ENCODE data around the gene ANKRD36B.
"Not testable (repeated sequence)": the region's sequence is repeated elsewhere in the genome, so short reads cannot be mapped to it uniquely, and the experiment has no call there.

Gene ANKRD36B

DNA sequence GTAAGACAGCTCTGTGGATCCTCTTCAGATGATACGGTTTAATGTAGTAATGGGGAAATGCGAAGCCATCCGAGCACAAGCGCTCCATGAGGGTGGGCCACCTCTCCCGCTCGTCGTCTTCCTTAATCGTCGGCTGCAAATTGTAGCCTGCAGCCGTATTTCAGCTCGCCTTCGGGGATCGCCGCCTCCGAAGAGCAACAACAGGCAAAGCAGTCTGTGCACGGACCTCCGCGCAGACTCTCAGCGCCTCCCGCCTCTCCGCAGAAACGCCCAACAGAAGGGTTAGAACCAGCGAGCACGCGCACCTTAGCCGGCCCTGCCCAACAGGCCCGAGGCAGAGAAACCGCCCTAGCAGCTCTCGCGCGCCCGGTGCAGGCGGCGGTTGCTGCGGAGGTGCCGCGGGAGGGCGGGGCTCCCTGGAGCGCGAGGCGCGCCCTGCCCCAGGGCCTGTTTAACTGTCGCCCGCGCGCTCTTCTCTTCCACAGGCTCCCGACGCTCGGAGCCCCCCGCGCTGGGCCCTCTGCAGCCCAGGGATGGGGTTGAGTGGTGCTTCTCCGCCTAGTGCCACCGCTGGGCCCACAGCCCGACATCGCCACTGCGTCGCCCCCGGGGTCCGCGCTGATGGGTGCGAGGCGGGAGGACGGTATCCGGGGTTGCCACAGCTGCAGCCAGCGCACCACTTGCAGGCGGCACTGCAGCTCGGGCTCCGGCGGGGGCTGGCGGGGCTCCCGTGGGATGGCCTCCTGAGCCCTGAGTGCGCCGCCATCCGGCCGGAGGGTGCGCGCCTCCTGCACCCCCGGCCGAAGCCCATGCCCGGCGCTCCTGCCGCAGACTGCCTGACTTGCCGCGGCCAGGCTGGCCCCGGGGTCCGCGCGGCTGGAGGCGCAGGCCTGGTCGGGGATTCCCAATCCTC is at the start of gene ANKRD36B:
Gene ANKRD36B (minus strand): TSS at position 280 of the 913 bp plus-strand sequence. CDS start 192 bp downstream, at position 88.
- peak; percentile 80 for DNase-seq (ENCODE audit: low read depth)
- peak within 1 kb of the TSS; percentile 46 for H3K4me3 ChIP-seq (ENCODE audit: low read length)

DNA sequence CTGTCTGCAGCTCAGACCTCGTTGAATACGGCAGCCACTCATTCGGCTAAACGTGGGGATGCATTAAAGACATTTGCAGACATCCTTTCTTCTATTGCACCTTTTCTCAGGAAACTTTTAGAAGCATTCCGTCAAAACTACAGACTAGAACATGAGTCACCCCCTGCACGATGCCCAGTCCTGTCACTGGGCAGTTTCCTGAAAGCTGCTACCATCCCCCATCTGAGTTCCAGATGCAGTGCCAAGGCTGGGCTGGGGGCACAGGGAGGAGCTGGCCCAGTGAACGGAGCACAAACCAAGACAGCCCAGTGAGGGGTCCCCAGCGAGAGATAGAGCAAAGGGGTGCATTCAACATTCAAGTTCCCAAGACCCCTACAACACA is 36.4 kb upstream of the ANKRD36B start:
- peak; percentile 10 for DNase-seq (ENCODE audit: low read depth)
- H3K4me3 ChIP-seq (ENCODE audit: low read length), result not testable (repeated sequence)

DNA sequence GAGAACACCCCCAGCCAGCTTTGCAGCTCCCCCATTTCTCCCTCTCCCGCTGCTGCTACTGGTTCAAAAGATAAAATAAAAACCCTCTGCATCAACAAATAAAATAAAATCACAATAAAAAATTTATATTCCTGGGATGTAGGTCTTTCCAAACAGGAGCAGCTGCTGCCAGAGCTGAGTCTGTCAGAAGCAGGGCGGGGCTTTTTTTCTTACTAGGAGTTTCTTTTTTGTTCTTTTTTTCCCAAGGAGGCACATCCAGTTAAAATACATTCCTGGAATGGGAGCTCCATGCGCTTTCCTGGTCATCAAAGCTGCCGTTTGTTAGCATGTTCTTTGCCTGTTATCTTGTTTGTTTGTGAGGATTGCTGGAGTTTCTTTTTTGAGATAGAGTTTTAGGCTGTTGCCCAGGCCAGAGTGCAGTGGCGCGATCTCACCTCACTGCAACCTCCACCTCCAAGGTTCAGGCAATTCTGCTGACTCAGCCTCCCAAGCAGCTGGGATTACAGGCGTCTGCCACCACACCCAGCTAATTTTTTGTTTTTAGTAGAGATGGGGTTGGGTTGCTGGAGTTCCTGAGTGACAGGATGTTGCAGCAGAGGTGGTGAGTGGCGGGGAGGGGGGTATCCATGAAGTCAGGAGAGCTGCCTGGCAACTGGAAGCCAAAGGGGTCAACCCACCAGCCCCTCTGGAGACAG is 35.8 kb upstream of the ANKRD36B start:
- DNase-seq (ENCODE audit: low read depth); H3K4me3 ChIP-seq (ENCODE audit: low read length): not testable (repeated sequence)

DNA sequence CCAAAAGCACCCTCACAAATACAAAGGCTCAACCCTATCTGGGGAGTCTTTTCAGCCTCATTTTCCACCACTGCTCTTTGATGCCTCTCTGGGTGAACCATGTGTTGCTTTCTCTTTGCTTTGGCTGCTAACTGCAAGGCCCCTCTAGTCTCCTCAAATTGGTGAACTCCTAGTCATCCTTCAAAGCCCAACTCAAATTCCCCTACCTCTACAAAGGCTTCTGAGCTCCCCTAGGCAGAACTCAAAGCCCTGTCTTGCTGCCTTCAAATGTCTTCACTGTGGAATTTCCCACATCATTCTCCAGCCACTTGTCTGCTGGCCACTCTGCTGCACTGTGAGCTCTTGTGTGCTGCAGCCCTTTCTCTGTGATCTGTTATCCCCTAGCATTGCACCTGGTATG is 33.3 kb upstream of the ANKRD36B start:
- not testable (repeated sequence) for DNase-seq (ENCODE audit: low read depth); H3K4me3 ChIP-seq (ENCODE audit: low read length)

DNA sequence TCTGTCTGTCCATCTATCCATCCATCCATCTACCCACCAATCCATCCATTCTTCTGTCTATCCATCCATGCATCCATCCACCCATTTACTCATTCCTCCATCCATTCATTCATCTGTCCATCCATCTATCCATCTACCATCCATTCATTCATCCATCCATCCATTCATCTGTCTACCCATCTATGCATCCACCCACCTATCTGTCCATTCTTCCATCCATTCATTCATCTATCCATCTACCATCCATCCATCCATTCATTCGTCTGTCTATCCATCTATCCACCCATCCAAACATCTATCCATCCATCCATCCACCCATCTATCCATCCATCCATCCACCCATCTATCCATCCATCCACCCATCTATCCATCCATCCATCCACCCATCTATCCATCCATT is 30.8 kb upstream of the ANKRD36B start:
- not testable (repeated sequence) for H3K4me3 ChIP-seq (ENCODE audit: low read length); DNase-seq (ENCODE audit: low read depth)

DNA sequence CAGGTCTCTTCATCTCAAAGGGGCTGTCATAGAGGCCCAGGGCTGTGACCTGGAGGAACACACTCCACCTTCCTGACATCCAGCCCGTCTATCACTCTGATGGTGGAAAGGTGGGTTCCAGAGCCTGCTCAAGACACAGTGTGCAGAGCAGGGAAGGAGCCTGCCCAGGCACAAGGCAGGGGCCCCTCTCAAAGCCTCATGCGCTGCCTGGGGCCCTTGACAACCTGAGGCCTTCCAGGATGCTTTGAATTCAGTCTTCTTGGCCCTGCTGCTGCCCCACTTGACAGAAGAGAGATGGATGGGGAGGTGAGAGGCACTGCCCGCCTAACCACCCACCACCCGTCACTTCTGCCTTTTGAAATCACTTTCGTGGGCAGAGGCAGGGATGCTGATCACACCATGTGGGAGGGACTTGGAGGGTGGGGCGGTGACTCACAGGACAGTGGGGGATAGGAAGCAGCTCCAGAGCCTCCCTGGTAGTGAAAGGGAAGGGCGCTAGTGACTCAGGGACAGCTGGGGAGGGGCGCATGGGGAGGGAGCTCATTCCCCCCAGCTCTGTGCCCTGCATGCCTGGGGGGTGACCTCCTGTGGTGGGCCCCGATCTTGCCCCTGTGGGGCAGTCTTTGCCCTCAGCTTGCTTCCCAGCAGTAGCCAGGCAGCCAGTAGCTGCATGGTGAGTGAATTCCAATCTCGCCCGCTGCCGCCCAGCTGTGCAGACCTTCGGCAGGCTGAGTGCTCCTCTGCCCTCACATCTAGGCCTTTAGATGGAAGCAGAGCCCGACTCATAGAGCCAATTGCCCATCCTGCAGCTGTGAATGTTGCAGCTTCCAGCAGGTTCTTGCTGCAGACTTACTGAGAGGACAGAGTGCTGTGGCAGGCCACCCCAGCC is 29.5 kb upstream of the ANKRD36B start:
- peak; percentile 15 for DNase-seq (ENCODE audit: low read depth)
- H3K4me3 ChIP-seq (ENCODE audit: low read length), result not testable (repeated sequence)

DNA sequence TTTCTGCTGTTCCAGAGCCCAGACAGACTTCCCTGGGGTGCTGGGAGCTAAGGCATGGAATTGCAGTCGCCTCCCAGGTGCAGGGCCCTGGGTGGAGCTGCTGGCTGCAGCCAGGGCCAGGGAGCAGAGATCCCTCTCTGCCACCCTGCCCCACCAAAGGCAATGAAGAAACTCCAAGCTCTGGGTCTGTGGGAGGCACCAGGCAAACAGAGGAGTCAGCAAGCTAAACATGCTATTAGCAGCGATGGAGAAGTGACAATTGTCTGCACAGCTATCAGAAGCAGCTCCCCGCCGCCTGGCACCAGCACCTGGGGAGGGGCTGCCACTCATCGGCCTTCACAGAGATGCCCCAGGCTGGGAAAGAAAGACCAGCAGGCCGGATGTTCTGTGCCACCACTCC is 28.2 kb upstream of the ANKRD36B start:
- no peak for DNase-seq (ENCODE audit: low read depth)
- TF ChIP-seq, protein P1, sequence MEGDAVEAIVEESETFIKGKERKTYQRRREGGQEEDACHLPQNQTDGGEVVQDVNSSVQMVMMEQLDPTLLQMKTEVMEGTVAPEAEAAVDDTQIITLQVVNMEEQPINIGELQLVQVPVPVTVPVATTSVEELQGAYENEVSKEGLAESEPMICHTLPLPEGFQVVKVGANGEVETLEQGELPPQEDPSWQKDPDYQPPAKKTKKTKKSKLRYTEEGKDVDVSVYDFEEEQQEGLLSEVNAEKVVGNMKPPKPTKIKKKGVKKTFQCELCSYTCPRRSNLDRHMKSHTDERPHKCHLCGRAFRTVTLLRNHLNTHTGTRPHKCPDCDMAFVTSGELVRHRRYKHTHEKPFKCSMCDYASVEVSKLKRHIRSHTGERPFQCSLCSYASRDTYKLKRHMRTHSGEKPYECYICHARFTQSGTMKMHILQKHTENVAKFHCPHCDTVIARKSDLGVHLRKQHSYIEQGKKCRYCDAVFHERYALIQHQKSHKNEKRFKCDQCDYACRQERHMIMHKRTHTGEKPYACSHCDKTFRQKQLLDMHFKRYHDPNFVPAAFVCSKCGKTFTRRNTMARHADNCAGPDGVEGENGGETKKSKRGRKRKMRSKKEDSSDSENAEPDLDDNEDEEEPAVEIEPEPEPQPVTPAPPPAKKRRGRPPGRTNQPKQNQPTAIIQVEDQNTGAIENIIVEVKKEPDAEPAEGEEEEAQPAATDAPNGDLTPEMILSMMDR (IDR thresholded peaks at IDR 0.05; ENCODE audit: insufficient read depth, low read depth, low read length, missing control alignments), result no peak

DNA sequence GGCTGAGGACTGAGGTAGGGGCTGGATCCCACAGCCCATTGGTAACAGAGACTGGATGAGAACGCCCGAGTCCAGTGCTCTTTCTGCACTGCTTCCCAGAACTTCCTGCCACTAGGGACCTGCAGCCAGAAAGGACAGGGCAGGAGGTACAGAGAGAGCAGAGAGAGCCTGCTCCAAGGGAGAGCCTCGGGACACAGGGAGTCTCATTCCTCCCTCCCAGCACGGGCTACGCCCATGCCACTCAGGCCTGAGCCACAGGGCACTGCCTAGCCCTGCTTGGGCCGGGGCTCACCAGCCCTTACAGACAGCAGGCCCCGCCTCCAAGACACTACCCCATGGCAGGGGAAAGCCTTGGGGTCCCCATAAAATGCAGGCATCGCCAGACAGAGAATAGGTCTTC is 26.1 kb upstream of the ANKRD36B start:
- not testable (repeated sequence) for DNase-seq (ENCODE audit: low read depth); H3K4me3 ChIP-seq (ENCODE audit: low read length)

More for the DNA sequence above, 28.2 kb upstream of the ANKRD36B start:
- no peak overlapping the region for H3K4me3 ChIP-seq (ENCODE audit: low read length)

DNA sequence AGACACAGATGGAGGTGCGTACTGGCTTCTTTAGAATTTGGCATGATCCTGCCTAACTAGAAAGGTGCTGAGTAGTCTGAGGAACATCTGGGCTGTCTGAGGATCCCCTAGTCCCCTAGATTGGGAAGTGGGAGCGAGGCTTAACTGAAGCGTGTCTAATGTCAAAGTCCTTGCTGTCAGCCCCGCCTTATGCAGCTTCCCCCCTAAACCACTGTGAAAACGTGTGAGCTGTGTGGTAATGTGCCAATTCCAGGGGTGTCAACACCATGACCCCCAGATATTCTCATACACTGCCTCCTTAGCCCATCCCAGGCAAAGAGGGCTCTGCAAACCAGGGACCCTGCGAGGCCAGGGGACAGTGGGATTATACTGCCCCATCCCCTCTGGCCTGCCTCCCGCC is 22.2 kb upstream of the ANKRD36B start:
- H3K4me3 ChIP-seq (ENCODE audit: low read length); DNase-seq (ENCODE audit: low read depth): not testable (repeated sequence)

DNA sequence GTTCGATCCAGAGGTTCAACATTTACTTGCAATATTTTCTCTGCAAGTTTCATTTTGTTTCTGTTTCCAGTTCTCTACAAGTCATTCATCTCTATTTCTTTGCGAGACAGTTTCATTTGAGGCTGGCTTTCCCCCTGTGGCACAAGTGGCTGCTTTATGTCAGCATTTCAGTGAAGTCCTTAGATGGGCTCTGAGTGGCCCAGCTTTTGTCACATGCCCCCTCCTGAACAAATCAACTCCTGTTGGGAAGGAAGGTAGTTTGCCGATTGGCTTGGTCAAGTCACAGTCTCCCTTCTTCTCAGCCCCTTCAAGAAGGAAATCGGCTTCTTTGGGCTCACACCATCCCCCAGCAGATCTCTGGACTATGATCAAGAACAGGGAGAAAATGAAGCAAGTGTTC is 19.1 kb upstream of the ANKRD36B start:
- H3K4me3 ChIP-seq (ENCODE audit: low read length); DNase-seq (ENCODE audit: low read depth): not testable (repeated sequence)

DNA sequence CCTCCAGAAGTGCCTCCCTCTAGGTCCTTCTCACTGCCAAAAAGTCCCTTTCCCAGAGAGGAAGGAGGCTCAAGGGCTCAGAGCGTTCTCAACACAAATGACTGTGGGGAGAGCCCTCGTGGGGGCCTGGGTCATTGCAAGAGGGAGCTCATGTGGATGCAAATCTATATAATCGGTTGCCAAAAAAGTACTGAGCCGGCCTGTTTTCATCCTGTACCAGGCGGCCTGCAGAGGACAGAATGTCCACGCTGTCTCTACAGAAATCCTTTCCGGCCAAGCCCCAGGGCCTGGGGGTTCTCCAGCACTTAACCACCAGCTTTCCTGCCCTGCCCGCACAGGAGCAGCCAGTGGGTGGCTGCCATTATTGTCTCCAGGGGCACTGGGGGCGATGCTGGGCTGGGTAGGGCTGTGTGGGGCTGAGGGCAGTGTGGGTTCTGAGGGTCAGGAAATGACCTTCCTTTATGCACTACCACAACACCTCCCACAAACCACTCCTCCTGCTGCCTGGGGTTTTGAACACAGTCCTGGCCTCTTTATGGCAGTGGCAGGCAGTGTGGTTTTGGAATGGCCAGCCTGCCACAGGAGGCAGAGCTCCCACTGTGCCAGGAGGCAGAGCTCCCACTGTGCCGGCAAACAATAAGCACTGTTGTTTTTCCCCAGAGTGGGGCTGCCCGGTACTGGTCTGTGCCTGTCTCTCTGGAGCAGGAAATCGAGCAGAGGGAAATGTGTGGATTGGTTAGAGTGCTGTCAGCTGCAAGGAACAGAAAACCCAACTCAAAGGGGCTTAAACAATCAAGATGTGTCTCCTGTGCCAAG is 16.1 kb upstream of the ANKRD36B start:
- not testable (repeated sequence) for DNase-seq (ENCODE audit: low read depth); H3K4me3 ChIP-seq (ENCODE audit: low read length)

DNA sequence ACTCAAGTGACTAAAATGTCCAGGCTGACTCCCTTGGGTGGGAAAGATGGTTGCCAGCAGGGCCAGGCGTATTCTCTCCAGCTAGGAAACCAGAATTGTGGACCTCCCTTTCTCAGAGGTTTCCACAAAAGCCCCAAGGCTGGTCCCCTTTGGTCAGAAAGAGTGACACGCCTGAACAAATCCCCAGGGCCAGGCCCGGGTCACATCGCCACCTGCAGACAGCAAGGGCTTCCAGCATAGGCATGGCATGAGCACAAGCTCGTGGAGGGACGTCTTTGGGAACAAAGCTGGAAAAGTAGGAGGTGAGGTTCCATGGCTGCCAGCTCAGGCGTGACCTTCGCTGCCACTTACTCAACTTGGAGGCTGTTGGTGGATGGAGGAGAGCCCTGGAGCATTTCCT is 15.4 kb upstream of the ANKRD36B start:
- H3K4me3 ChIP-seq (ENCODE audit: low read length); DNase-seq (ENCODE audit: low read depth): not testable (repeated sequence)

DNA sequence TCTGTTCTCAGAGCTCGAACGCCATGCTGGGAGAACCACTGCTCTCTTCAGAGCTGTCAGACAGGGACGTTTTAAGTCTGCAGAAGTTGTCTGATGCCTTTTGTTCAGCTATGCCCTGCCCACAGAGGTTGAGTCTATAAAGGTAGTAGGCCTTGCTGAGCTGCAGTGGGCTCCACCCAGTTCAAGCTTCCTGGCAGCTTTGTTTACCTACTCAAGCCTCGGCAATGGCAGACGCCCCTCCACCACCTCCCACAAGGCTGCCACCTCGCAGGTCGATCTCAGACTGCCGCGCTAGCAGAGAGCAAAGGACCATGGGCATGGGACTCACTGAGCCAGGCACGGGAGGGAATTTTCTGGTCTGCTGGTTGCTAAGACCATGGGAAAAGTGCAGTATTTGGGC is 11.9 kb upstream of the ANKRD36B start:
- not testable (repeated sequence) for DNase-seq (ENCODE audit: low read depth); H3K4me3 ChIP-seq (ENCODE audit: low read length)

DNA sequence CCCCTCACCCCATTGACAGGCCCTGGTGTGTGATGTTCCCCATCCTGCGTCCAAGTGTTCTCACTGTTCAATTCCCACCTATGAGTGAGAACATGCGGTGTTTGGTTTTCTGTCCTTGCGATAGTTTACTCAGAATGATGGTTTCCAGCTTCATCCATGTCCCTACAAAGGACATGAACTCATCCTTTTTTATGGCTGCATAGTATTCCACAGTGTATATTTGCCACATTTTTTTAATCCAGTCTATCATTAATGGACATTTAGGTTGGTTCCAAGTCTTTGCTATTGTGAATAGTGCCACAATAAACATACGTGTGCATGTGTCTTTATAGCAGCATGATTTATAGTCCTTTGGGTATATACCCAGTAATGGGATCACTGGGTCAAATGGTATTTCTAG is 6.5 kb upstream of the ANKRD36B start:
- DNase-seq (ENCODE audit: low read depth); H3K4me3 ChIP-seq (ENCODE audit: low read length): not testable (repeated sequence)

DNA sequence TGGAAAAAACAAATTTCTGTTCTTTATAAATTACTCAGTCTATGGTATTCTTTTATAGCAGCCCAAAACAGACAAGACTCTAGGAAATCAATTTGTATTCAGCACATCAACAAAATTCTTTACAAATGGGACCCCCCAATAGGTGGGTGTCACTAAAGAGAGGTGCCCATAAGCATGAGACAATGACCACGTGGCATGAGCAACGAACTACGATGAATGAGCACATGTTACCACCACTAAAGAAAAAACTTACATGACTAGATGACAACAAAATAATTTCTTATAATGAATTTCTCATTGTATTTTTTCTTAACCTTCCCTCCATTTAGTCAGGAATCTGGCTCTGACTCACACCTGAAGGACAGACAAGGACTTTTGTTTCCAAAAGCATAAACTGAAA is 3.8 kb upstream of the ANKRD36B start:
- DNase-seq (ENCODE audit: low read depth); H3K4me3 ChIP-seq (ENCODE audit: low read length): not testable (repeated sequence)

Measured in epithelial cell of esophagus (primary cell).